H1 (cell line): ENCODE data around the gene FOSL1. TPM values are rescaled to one million over a fixed set of nuclear protein-coding genes. Genes with fewer than 3 reads are reported as not detected.

Experiments
- CTCF ChIA-PET: fragments of 300-600 bp; sonication (Branson Sonifier 250); formaldehyde crosslinking; loops from one replicate; lab custom pipeline; 2021; ENCODE audit not compliant: partially characterized antibody; lab: Charles Lee
- POLR2A ChIA-PET: fragments of 300-600 bp; sonication (Branson Sonifier 250); formaldehyde crosslinking; loops from one replicate; lab custom pipeline; 2021; ENCODE audit warnings: inconsistent platforms; ENCODE audit not compliant: partially characterized antibody; lab: Charles Lee
- DNase-seq, 2 experiments: peaks; one replicate each; pipeline versions ENCODE4 v3.0.0 to v3.0.0-alpha.2; 2010 to 2022; ENCODE audit warnings: low spot score in 2 of 2, low read depth in 1 of 2, mixed read lengths in 1 of 2
- FAIRE-seq: peaks from 2 replicates; lab custom pipeline; 2011; peaks lifted over from hg19 to GRCh38; lab: Jason Lieb, UNC
- H2AFZ ChIP-seq: 2 replicates; pipeline ENCODE4 v1.8.1; 2012; ENCODE audit warnings: low read length, inconsistent platforms
- H2AK5ac ChIP-seq: 2 replicates; pipeline ENCODE4 v1.6.1; 2013; ENCODE audit warnings: low read depth, low read length
- H2BK120ac ChIP-seq: replicated peaks from 2 replicates; pipeline ENCODE3; 2013; ENCODE audit warnings: low read depth, low read length, inconsistent platforms
- H2BK12ac ChIP-seq: 2 replicates; pipeline ENCODE4 v1.6.1; 2013; ENCODE audit warnings: low read depth, low read length
- H2BK15ac ChIP-seq: 2 replicates; pipeline ENCODE4 v1.6.1; 2013; ENCODE audit warnings: low read length
- H2BK20ac ChIP-seq: 2 replicates; pipeline ENCODE4 v1.6.1; 2013; ENCODE audit warnings: low read length
- H2BK5ac ChIP-seq: 2 replicates; pipeline ENCODE4 v1.6.1; 2013; ENCODE audit warnings: low read depth, low read length
- H3K14ac ChIP-seq: 2 replicates; pipeline ENCODE4 v1.6.1; 2013; ENCODE audit warnings: inconsistent platforms; ENCODE audit not compliant: insufficient read length
- H3K18ac ChIP-seq: 2 replicates; pipeline ENCODE4 v1.6.1; 2013; ENCODE audit warnings: low read length; ENCODE audit errors: extremely low read depth
- H3K23ac ChIP-seq: 2 replicates; pipeline ENCODE4 v1.6.1; 2013; ENCODE audit warnings: inconsistent platforms; ENCODE audit not compliant: insufficient read length
- H3K23me2 ChIP-seq: 2 replicates; pipeline ENCODE4 v1.6.1; 2013; ENCODE audit warnings: low read depth, low read length
- H3K27ac ChIP-seq: 2 replicates; pipeline ENCODE4 v1.6.1; 2011; ENCODE audit warnings: low read depth, low read length, inconsistent platforms
- H3K27me3 ChIP-seq, 4 experiments: replicated peaks in 1 of 4; 1 replicate in 1 of 4; 2 replicates in 3 of 4; pipeline versions ENCODE4 v1.6.1 to v1.8.1; 2011 to 2013; ENCODE audit warnings: low read length in 3 of 4, mild to moderate bottlenecking in 3 of 4, inconsistent platforms in 2 of 4, mixed read lengths in 2 of 4, moderate library complexity in 1 of 4; ENCODE audit not compliant: control insufficient read depth in 3 of 4, insufficient read depth in 3 of 4; ENCODE audit errors: extremely low read depth in 1 of 4
- H3K36me3 ChIP-seq, 4 experiments: 2 replicates each; pipeline versions ENCODE4 v1.6.1 to v1.8.1; 2011 to 2013; ENCODE audit warnings: mild to moderate bottlenecking in 4 of 4, low read length in 3 of 4, moderate library complexity in 2 of 4, control low read depth in 1 of 4, inconsistent platforms in 1 of 4; ENCODE audit not compliant: insufficient read depth in 4 of 4, control insufficient read depth in 2 of 4
- H3K4ac ChIP-seq: replicated peaks from 2 replicates; pipeline ENCODE3; 2013; ENCODE audit warnings: low read length, low read depth, mixed read lengths, inconsistent platforms; ENCODE audit not compliant: insufficient read length
- H3K4me1 ChIP-seq, 4 experiments: replicated peaks in 1 of 4; 1 replicate in 1 of 4; 2 replicates in 3 of 4; pipeline versions ENCODE4 v1.6.1 to v1.8.1; 2011 to 2013; ENCODE audit warnings: low read length in 3 of 4, inconsistent platforms in 2 of 4, mixed read lengths in 1 of 4; ENCODE audit not compliant: insufficient read depth in 4 of 4, control insufficient read depth in 3 of 4
- H3K4me2 ChIP-seq, 2 experiments: 2 replicates each; pipeline versions ENCODE4 v1.6.1 to v1.8.1; 2011 to 2013; ENCODE audit warnings: low read depth in 2 of 2, low read length in 2 of 2, control low read depth in 1 of 2, inconsistent platforms in 1 of 2, mild to moderate bottlenecking in 1 of 2; ENCODE audit not compliant: insufficient read depth in 1 of 2
- H3K4me3 ChIP-seq, 4 experiments: fragments of 200-600, 300-600 bp in 1 of 4; sonication (generic), shearing (Covaris generic), sonication (Bioruptor Twin) in 1 of 4; 2 replicates each; pipeline versions ENCODE4 v1.5.1 to v1.8.1; 2011 to 2016; ENCODE audit warnings: low read length in 4 of 4, low read depth in 3 of 4, control low read depth in 2 of 4, inconsistent platforms in 2 of 4, mild to moderate bottlenecking in 2 of 4, mixed read lengths in 1 of 4, moderate library complexity in 1 of 4; ENCODE audit not compliant: insufficient read depth in 2 of 4; ENCODE audit errors: extremely low read depth in 1 of 4
- H3K56ac ChIP-seq: replicated peaks from 2 replicates; pipeline ENCODE3; 2013; ENCODE audit warnings: low read depth, mild to moderate bottlenecking, mixed read lengths, low read length, inconsistent platforms; ENCODE audit not compliant: insufficient read length
- H3K79me1 ChIP-seq: 2 replicates; pipeline ENCODE4 v1.6.1; 2013; ENCODE audit warnings: low read depth, low read length, control low read depth
- H3K79me2 ChIP-seq, 2 experiments: 2 replicates each; pipeline versions ENCODE4 v1.6.1 to v1.8.1; 2012 to 2013; ENCODE audit warnings: low read length in 2 of 2, mild to moderate bottlenecking in 2 of 2, inconsistent platforms in 1 of 2; ENCODE audit not compliant: insufficient read depth in 2 of 2, control insufficient read depth in 1 of 2
- H3K9ac ChIP-seq, 4 experiments: replicated peaks in 1 of 4; 1 replicate in 1 of 4; 2 replicates in 3 of 4; pipeline versions ENCODE4 v1.6.1 to v1.8.1; 2011 to 2013; ENCODE audit warnings: low read depth in 3 of 4, low read length in 3 of 4, control low read depth in 2 of 4, mild to moderate bottlenecking in 2 of 4, moderate library complexity in 2 of 4, inconsistent platforms in 1 of 4; ENCODE audit errors: extremely low read depth in 1 of 4
- H3K9me3 ChIP-seq, 2 experiments: 2 replicates each; pipeline versions ENCODE4 v1.6.1 to v1.8.1; 2012 to 2013; ENCODE audit warnings: mild to moderate bottlenecking in 2 of 2, moderate library complexity in 2 of 2, control low read depth in 1 of 2, inconsistent platforms in 1 of 2, low read depth in 1 of 2, low read length in 1 of 2, mixed read lengths in 1 of 2; ENCODE audit not compliant: insufficient read depth in 2 of 2
- H4K20me1 ChIP-seq, 2 experiments: replicated peaks in 1 of 2; 2 replicates each; pipeline versions ENCODE3 to v1.8.1; 2011 to 2013; ENCODE audit warnings: inconsistent platforms in 2 of 2, low read length in 2 of 2, mild to moderate bottlenecking in 1 of 2; ENCODE audit not compliant: insufficient read depth in 2 of 2, control insufficient read depth in 1 of 2
- H4K5ac ChIP-seq: 2 replicates; pipeline ENCODE4 v1.6.1; 2013; ENCODE audit warnings: low read length, low read depth, mixed read lengths, inconsistent platforms; ENCODE audit not compliant: insufficient read length
- H4K8ac ChIP-seq: 2 replicates; pipeline ENCODE4 v1.8.0; 2013; ENCODE audit warnings: mild to moderate bottlenecking, moderate library complexity, low read length, inconsistent platforms; ENCODE audit not compliant: insufficient read depth; ENCODE audit errors: extremely low read depth
- H4K91ac ChIP-seq: replicated peaks from 2 replicates; pipeline ENCODE3; 2013; ENCODE audit warnings: low read length, mixed read lengths, inconsistent platforms; ENCODE audit not compliant: insufficient read length
- ATF3 ChIP-seq: IDR thresholded peaks from 2 replicates; pipeline ENCODE4 v1.6.1; 2011; ENCODE audit warnings: low read depth, mild to moderate bottlenecking, low read length; ENCODE audit not compliant: insufficient read depth
- CHD2 ChIP-seq: IDR thresholded peaks from 2 replicates; pipeline ENCODE4 v1.6.1; 2012; ENCODE audit warnings: low read length, improper control_type of control experiment
- GABPA ChIP-seq: IDR thresholded peaks from 2 replicates; pipeline ENCODE4 v1.6.1; 2011; ENCODE audit warnings: mild to moderate bottlenecking, low read length, moderate library complexity, borderline replicate concordance; ENCODE audit not compliant: insufficient read depth
- MAX ChIP-seq: IDR thresholded peaks from 2 replicates; pipeline ENCODE4 v1.6.1; 2012; ENCODE audit warnings: inconsistent platforms
- NANOG ChIP-seq: IDR thresholded peaks from 2 replicates; pipeline ENCODE4 v1.6.1; 2011; ENCODE audit warnings: low read length, low read depth, mild to moderate bottlenecking, inconsistent platforms; ENCODE audit not compliant: insufficient read depth, poor library complexity, severe bottlenecking
- POU5F1 ChIP-seq: IDR thresholded peaks from 2 replicates; pipeline ENCODE4 v1.6.1; 2011; ENCODE audit warnings: low read depth, mild to moderate bottlenecking, low read length, moderate library complexity
- RAD21 ChIP-seq, 2 experiments: IDR thresholded peaks in 1 of 2; conservative IDR thresholded peaks in 1 of 2; 2 replicates each; pipeline ENCODE4 v1.6.1; 2011; ENCODE audit warnings: low read depth in 2 of 2, low read length in 2 of 2, improper control_type of control experiment in 1 of 2, inconsistent platforms in 1 of 2, mild to moderate bottlenecking in 1 of 2, moderate library complexity in 1 of 2
- SAP30 ChIP-seq: fragments of 300-600 bp; sonication (generic); IDR thresholded peaks from 2 replicates; pipeline ENCODE4 v1.7.1; 2012; ENCODE audit warnings: low read length, moderate library complexity, mild to moderate bottlenecking, inconsistent platforms; ENCODE audit not compliant: insufficient read depth, insufficient replicate concordance
- TEAD4 ChIP-seq: IDR thresholded peaks from 2 replicates; pipeline ENCODE4 v1.6.1; 2012; ENCODE audit warnings: low read depth, low read length, inconsistent platforms, mixed read lengths
- WGBS, 2 experiments: shearing (Covaris generic) in 1 of 2; methylation state at CpG; one replicate each; pipeline versions ENCODE4 v1.1.6 to v1.1.7; 2013 to 2015; ENCODE audit warnings: low lambda C conversion rate in 2 of 2, mixed read lengths in 2 of 2, inconsistent platforms in 1 of 2, low coverage in 1 of 2, missing lambda C conversion rate in 1 of 2; ENCODE audit not compliant: insufficient replicate concordance in 2 of 2, insufficient coverage in 1 of 2, insufficient read length in 1 of 2; ENCODE audit errors: extremely low coverage in 1 of 2, missing lambda C conversion rate in 1 of 2; 5-methylcytosine and 5-hydroxymethylcytosine counted together
- polyA plus RNA-seq, 7 experiments: library from polyadenylated mRNA; depleted of rRNA in 3 of 7; stranded (reverse) in 5 of 7; unstranded in 2 of 7; fragments of >200 nt in 5 of 7; fragments of 200-250 nt in 2 of 7; gene quantifications; 1 replicate in 5 of 7; 2 replicates in 1 of 7; 4 replicates in 1 of 7; pipeline versions ENCODE4 v1.2.1 to v1.2.3, GENCODE V29; 2011 to 2013; ENCODE audit warnings: missing spikeins in 2 of 7, mixed read lengths in 2 of 7
- total RNA-seq: library from RNA; stranded (reverse); fragmentation: NEBNext Ultra II Directional; extraction: Animal tissue kit (Norgen Biotek cat#: 25700); gene quantifications from 2 replicates; pipeline ENCODE4 v1.2.1, GENCODE V29; 2021

Gene FOSL1
- total and polyA plus RNA-seq, 2 of the 8 experiments (the other 6 are each of a cell fraction or from before 2014, with no cell fraction given): 6.3 to 7.2 TPM

GRCh38 chr11:65882120-65883057 lies 17.8 kb downstream of the FOSL1 start:
- Histone ChIP-seq H3K18ac (no peak overlapping the region), H3K4me1 (peaks cover 0 to 3% (median 2%) of the 10 kb centered on the region in 4 experiments; a peak in 4 of 7 replicates), H3K4me3 (no peak overlapping the region), H2BK12ac (no peak overlapping the region), H4K5ac (no peak overlapping the region), H3K23ac (no peak overlapping the region), H3K56ac (no peak overlapping the region), H2BK15ac (no peak overlapping the region), H4K8ac (no peak overlapping the region), H3K4me2 (no peak overlapping the region), H3K36me3 (peaks cover 8 to 22% (median 18%) of the 10 kb centered on the region in 4 experiments; a peak in 7 of 8 replicates), H3K9me3 (no peaks in the 10 kb centered on the region), H4K20me1 (peaks cover 5 to 6% of the 10 kb centered on the region in 2 experiments), H2BK20ac (no peak overlapping the region), H3K27ac (no peak overlapping the region), H3K79me1 (no peaks in the 10 kb centered on the region), H2AK5ac (no peak overlapping the region), H3K27me3 (no peaks in the 10 kb centered on the region), H3K14ac (no peak overlapping the region), H2BK120ac (no peak overlapping the region), H2AFZ (no peak overlapping the region), H3K4ac (no peak overlapping the region), H3K79me2 (peaks cover 0 to 1% of the 10 kb centered on the region in 2 experiments; a peak in 1 of 4 replicates), H4K91ac (no peak overlapping the region), H3K9ac (no peak overlapping the region), H2BK5ac (no peak overlapping the region), H3K23me2 (peaks cover under 1% of the 10 kb centered on the region; the same call in 1 of the 2 replicates)
- 90% methylated on average over 28 of the region's 30 CpGs; no CpG with 5 or more reads in 1 of the 2 experiments for whole genome bisulfite sequencing, 2 experiments
- FAIRE-seq (no peak), DNase-seq (no peak)
- ChIA-PET POLR2A (interaction anchor here (1.1 to 39.7 kb wide), 5 partner anchors 8 to 163 kb away, joined by 3 to 1071 read pairs (median 6); partner anchors contain the start of genes BANF1, CCDC85B, CFL1 and EFEMP2), CTCF (interaction anchor here (0.7 to 19.6 kb wide), 14 partner anchors 10 to 171 kb away, joined by 3 to 283 read pairs (median 30); partner anchors contain the start of genes CCDC85B, CFL1, EFEMP2 and FOSL1)
- TF ChIP-seq NANOG (no peak), CHD2 (no peak), POU5F1 (no peak), RAD21 (IDR thresholded peaks at IDR 0.05 in 1 of 2, conservative IDR thresholded peaks at IDR 0.05 in 1 of 2; ENCODE audit: low read depth in 2 of 2, low read length in 2 of 2) (no peak), MAX (no peak), GABPA (no peak), ATF3 (no peak), SAP30 (no peak), TEAD4 (no peak)
